Activated naive CD4-positive, alpha-beta T cell treated with Interleukin-2 at 50 U/mL for 16 hours (primary cell): ENCODE measurements around the gene CCDC158.
A peak's percentile ranks its signal among the peaks of the same experiment; 100 is the strongest.
"Not testable (repeated sequence)": the region's sequence is repeated elsewhere in the genome, so short reads cannot be mapped to it uniquely, and the experiment has no call there.

Experiments
- DNase-seq: peaks from one replicate; pipeline ENCODE4 v3.0.0-alpha.2; 2020

Gene CCDC158

DNA sequence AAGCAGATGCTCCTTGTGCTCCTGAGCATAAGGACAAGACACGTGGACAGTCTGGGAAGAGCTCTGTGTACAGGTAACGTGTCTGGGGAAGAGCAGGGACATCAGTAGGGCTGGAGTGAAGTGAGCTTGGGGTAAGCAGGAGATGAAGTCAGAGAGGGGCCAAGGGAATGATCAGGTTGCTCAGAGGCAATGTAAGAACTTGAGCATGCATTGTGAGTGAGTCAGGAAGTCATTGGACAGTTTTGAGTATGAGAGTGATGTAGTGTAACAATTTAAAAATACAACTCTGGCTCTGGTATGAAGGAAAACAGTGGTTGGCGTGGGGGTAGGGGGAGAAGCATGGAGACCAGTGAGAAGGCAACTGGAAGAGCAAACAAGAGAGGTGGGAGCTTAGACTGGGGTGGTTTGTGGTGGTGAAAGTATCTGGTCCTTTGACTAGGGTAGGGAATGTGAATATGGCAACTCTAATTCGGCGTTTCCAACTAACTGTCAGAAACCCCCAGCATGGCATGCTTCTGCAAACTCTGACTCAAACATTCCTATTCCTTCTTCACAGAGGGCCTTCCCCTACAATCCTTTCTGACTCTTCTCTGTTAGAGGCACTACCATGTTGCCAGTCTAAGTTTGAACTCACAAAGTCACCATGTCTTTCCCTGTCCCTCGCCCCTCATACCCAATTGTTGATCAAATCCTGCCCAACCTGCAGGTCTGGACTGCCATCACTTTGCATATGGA lies 57.2 kb downstream of the CCDC158 start:
- no peak for DNase-seq

DNA sequence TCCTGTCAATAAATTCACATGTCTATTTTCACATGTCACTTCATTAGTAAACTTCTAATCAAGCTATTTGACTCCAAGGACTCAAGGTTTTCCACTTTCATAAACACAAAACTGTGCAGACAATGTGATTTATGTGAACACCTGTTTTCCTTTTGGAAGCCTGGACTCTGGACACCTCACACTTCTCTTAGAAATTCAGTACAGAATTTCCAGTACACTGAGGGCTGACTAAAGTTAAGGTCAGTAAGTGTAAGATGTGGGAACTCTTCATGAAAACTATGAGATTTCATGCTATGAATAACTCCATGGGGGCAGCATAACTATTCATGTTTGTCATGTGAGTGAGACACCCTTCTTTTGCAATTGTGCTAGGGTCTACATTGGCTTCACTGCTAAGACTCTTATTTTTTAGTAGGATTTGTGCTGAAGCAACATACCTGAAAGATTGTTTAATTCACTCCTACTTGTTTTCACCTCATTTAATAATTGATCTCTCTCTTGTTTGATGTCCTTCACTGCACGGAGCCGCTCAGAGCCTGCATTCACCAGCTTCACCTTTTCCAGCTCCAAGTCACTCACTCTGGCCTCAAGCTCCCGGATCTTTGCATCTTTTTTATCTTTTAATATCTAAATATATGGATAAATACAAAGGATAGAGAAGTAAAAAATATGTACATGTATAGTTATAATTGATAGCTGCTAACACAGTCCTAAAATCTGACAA lies 59.1 kb downstream of the CCDC158 start:
- no peak for DNase-seq

DNA sequence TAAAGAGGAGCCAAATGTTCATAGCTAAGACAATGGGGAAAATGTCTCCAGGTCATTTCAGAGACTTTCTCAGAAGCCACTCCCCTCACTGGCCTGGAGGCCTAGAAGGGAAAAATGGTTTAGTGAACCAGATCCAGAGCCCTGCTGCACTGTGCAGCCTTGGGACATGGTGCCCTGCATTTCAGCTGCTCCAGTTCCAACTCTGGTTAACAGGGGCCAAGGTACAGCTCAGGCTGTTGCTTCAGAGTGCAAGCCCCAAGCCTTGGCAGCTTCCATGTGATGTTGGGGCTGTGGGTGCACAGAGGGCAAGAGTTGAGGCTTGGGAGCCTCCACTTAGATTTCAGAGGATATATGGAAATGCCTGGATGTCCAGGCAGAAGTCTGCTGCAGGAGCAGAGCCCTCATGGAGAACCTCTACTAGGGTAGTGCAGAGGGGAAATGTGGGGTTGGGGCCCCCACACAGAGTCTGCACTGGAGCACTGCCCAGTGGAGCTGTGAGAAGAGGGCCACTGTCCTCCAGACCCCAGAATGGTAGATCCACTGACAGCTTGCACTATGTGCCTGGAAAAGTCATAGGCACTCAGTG lies 61.0 kb downstream of the CCDC158 start:
- not testable (repeated sequence) for DNase-seq

DNA sequence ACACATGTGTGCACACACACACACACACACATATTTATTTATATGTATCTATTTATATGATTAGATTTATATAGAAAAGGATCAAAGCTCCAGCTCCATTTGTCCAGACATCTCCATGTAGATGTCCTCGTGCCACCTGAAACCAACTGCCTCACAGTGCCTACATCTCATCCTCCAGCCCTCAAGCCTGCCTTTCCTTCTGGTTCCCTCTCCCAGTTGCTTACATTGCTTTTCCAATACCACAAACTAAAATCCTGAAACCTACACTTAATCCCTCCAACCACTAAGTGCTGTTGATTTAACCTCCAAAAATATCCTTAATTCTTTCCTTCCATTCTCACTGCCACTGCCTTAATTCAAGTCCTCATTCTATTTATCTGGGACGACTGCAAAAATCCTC lies 63.0 kb downstream of the CCDC158 start:
- no peak for DNase-seq

DNA sequence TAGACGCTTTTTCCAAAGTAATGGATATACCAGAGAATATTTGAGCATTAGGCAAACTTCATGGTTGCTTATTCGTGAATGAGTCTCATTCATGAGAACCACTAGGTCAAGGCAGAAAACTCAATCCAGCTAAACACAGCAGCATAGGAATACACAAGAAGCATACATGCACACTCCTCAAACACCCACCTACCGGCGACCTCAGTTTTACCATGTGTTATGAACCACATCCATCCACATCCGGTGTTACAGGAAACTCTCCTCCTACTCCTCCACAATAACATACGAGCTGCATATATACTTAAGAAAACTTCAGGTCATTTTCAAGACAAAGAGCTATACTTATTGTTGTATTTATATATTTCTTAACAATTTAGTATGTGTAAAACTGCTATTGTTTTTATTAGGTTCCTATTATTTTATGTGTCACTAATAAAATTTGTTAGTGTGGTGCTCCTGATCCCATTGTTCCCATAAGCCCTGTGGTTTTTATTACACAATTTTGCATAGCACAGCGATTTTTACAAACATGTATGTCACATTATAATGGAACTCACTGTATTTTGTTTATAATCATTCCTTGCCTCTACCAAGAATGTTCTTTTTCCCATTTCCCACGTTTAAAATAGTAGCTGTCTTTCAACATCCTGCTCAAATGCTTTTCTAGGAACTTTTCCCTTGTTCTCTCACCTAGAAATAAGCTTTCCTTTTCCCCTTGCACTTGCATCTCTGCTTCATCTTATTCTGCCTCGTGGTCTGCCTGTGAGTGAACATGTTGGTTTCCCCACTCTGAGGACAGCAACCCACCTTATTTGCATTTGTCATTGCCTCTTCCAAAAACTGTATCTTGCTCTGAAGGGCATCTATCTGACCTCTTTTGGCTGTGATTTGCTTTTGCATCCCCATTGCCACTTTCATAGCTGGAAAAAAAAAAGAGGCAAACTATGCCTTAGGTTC lies 66.1 kb downstream of the CCDC158 start:
- DNase-seq, result peak; percentile 28

DNA sequence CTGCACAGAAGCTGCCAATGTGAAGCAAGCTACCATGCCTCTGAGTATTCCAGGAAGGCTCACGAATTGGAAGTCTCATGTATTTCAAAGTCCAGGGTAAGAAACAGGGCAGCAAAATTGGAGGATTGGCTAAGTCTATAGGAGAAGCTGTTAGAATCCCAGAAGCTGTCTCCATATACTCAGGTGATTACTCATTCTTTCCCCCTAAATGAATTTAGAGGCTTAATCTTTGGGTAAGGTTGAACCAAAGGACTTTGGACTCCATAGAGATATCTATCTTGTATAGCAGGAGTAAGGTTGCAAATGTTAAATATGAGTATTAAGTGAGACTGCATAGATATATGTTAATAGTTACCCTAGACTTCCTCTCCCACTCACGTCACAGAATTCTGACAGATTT lies 78.1 kb downstream of the CCDC158 start:
- DNase-seq, result no peak

DNA sequence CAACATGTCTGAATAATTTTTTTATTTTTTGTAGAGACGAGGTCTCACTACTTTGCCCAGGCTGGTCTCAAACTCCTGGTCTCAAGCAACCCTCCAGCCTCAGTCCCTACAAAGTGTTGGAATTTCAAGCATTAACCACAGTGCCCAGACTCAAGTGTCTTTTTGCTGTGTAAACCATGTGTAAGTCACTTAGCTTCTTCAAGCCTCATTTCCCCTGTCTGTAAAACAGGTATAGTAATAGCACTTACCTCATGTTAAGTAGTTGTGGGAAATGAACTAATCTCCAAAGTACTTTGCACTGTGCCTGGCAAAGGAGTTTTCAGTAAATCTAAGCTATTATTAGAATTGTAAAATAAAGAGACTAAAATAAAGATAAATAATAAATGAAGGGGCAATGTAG lies 78.8 kb downstream of the CCDC158 start:
- no peak for DNase-seq

DNA sequence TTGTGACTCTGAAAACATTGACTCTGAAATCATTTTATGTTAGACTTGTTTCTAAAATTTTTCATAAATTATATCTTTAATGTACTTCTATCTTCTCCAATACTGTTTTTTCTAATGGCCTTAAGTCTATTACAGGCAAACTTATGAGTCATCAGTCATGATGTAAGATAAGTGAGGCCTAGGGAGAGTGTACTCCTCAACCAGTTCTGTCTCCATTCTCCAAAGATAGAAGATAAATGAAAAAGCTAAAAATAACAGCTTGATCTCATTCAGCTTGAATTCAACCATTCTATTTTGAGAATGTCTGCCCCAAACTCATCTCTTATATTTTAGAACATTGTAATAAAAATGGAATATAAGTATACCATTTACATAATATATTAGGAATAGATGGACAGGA lies 79.9 kb downstream of the CCDC158 start:
- no peak for DNase-seq

DNA sequence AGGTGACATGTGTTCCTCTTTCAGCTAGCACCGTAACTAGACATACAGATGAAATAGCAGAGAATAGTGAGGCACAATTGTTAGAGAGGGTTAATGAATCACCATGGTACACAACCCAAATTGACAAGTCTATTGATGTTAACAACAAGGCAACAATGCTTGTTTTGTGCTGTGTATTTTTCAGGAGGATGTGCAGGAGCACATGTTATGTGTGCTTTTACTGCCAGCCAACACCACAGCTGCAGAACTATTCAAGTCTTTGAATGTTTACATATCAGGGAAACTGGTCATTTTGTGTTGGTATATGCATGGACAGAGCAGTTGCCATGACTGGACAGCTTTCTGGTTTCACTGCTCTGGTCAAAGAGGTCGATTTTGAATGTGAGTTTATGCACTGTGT lies 81.6 kb downstream of the CCDC158 start:
- no peak for DNase-seq

DNA sequence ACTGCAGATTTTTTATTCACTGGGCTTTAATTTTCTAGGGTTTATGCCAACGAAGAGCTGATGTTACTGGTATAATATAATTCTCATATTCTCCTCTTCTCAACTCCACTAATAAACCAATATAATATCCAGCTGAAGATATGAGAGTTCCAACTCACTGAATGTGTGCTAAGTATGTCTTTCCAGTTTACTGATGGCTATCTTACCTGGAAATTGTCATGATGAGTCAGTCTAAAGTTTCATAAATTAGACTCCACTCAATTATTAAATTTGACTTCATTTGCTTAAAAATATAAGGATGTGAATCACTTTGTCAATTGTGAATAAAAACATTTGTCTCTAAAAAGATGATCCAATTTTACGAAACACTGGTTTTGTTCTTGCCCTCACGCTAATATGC lies 86.1 kb downstream of the CCDC158 start:
- no peak for DNase-seq

DNA sequence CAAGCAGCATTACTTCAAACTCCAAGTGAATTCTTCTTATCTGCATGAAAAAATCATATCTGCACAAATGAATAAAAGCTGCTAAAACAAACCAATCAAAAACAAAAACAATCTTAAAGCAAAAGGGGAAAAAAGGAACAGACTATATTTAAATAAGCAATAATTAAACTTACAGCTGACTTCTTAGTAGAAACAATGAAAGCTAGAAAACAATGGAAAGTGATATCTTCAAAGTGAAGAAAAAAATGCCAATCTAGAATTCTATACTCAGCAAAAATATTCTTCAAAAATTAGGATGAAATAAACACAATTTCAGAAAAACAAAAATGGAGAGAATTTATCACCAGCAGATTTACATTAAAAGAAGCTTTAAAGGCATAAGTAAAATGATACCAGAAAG lies 94.4 kb downstream of the CCDC158 start:
- DNase-seq, result no peak

DNA sequence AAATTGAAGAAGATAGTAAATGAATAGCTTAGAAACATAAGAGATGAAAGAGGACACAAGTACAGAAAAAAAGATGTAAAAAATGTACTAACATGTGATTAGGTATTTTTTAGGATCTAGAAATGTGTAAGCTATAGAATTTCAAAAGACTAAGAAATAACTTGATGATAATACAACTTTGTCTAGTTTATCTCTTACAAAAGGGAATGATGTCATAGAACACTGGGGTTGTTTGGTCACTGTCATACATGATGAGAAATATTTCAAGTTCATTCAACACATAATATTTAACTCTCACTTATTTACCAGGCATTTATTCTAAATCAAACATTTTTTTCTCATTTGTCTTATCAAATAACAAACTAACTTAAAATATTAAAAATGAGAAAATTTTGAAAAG lies 95.9 kb downstream of the CCDC158 start:
- DNase-seq, result no peak

DNA sequence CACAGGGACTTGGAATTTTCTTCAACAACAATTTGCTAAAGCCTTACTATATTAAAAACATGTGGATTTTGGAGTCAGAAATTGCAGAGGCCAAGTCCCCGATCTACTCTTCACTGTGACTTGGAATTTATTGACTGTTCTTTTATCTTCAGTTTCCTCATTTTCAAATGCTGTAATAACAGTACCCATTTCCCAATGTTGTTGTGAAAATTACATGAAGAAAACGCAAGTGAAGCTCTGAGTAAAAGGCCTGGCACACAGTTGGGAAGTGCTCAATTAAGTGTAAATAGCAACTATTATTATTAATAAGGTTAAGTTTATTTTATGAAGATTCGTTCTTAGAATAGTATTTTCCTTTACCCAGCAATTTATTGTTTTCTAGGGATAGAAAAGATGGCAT lies 98.7 kb downstream of the CCDC158 start:
- DNase-seq, result no peak

DNA sequence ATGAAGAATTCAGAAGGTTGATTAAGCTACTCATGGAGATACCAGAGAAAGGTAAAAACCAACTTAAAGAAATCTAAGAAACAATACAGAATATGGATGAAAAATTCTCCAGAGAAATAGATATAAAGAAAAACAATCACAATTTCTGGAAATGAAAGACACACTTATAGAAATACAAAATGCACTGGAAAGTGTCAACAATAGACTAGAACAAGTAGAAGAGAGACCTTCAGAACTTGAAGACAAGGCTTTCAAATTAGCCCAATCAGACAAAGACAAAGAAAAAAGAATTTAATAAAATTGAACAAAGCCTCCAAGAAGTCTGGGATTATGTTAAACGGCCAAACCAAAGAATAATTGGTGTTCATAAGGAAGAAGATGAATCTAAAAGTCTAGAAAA lies 104.8 kb downstream of the CCDC158 start:
- no peak for DNase-seq

DNA sequence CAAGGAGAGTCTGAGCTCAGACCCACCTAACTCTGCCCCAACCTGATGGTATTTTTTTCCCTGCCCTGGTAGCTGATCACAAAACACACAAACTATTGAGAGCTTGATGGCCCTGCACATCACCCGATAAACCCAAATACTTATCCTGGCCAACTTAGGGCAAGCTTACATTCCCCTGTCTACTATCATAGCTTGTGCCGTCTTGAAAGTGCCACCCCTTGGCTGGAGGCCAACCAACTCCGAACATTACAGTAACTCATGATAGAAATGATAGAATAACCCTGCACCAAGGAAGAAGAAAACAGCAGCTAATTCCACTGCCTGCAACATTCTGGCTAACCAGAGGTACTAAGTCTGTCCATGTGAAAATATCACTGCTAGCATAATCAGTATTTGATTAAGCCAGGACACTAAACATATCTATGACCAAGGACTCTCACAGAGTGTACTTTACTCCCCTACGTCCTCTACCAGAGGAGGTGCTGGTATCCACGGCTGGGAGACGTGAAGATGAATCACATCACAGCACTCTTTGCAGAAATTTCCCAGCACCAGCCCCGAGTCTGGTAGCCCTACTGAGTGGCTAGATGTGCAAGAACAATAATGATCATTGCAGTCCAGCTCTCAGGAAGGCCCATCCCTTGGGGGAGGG lies 105.5 kb downstream of the CCDC158 start:
- DNase-seq, result no peak

DNA sequence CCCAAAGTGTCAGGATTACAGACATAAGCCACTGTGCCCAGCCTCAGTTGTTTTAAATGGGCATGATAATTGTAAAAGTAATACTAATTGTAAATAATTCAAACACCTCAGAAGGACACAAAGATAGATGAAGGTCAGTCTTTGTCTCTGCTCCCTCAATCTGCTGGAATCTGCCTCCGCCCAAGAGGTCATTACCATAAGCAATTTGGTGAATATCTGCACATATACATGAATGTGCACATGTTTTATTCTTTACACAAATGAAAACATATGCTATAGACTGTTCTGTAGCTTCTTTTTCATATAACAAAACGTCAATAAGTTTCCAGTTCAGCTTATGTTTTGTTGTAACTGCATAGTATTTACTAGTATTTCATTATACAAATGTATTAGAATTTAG lies 107.4 kb downstream of the CCDC158 start:
- DNase-seq, result no peak

DNA sequence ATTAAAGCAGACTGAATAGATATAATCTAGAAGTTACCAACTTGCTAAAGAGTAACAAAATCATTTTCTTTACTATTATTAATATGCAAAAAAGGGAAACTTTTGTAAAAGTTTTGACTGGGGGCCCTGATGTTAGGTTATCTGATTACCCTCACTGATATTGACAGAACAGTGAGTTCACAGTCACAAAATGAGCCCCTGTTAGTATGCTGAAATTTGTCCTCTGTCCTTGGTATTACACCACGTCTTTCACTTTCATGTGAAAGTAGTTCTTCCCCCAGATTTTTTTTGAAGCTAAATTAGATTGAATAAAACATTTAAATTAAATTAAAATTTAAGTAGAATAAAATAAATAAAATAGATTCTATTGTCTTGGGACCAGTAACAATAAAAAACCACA lies 108.5 kb downstream of the CCDC158 start:
- DNase-seq, result no peak

DNA sequence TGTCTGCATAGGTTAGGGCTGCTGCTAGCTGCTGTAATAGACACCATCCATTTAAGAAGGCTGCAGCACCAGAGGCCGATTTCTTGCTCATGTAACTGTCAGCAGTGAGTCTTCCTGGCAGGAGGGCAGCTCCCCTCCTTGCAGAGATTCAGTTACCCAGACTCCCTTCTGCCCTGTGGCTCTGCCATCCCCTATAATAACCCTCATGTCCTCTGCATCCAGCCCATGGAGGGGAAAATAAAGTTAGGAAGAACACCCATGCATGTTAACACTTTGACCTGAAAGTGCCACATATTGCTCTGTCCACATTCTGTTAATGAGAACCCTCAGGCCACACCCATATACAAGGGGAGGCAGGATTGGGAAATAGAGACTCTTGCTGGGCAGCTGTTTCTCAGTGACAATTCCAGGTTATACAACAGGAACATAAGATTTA lies 109.0 kb downstream of the CCDC158 start:
- DNase-seq, result no peak

DNA sequence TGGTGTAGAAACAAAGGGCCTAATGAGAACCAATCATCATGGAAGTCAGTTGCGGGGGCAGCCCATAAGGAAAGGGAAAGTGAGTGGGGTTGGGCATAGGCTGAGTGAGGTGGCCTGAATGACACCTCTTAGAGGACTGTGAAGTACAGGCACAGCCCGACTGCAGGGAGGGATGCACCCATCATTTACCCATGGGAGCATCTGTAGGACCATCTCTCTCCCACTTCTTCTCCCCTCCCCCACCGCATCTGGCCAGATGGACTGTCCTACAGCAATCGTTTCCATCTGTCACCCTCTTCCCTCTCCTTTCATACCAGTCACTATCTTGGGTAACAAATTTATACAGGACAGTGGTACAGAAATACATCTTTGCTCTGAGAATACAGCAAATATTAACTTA lies 110.3 kb downstream of the CCDC158 start:
- DNase-seq, result no peak

DNA sequence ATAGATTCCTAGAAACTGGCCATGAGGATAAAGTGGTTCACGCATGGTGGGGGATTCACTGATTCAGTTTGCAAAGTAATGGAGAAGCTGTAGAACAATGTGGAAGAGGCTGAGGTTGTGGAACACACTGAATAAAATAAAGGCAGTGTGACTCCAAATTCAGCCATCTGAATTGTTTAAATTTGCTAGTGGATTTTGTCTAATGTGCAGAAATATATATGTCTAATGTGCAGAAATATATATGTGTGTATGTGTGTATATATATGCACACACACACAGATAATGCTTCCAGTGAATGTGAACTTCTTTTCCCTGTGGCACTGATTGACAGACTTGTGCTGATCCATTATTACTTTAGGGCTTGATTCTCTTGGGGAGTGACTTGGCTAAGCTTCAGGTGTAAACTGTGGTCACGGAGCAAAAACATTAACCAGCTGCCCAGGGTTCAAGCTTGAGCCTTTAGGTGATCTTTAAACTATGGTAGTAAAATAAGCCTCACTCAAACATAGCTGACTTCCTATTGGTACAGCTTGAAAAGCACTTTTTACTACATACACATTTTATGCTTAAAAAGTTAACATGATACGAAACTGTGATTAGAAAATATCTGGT lies 110.9 kb downstream of the CCDC158 start:
- DNase-seq, result no peak

DNA sequence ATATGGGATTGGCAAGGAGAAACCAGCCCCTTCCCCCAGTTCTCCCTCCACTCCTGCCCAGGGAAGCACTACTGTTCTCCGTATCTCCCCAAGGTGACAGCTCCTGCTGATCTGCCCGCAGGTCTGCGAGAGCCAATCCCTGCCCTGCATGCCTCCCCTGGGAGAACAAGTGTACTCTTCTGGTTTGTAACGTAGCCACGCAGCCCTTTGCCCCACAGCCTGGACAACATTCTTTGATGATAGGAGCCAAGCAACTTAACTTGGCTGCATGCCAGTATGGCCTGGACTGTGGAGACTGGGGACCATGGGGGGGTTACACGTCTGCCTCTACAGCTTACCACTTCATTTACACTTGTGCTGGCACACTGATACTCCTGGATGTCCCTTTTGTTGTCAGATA lies 112.4 kb downstream of the CCDC158 start:
- DNase-seq, result no peak

DNA sequence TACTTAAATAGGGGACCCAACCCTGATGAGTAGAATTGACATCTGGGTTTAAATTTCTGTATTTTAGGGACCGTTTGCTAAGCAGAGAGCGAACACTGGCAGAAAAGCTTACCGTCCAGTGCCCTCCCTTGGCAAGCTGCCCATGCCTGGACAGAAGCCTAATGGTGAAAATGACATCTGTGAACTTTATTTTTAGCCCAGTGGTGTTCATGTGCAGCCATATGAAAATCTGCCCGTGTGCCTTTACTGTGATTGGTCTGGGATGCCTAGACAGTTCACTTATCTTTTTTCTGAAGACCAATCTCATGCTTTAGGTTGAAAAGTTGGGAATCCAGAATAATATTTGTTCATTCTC lies 113.3 kb downstream of the CCDC158 start:
- DNase-seq, result no peak
